ENCODE measurements around the gene CYP1A2.

CYP1A2 gene

GRCh38 chr15:74742422-74742821 lies 6.2 kb upstream of the CYP1A2 start:
- no peak for DNase-seq

GRCh38 chr15:74746389-74746788 lies 2.3 kb upstream of the CYP1A2 start:
- no peak for DNase-seq

- DNase-seq = no peak
Observed at GRCh38 chr15:74749832-74750231, 1.2 kb downstream of the CYP1A2 start.

GRCh38 chr15:74750751-74751150 lies 2.1 kb downstream of the CYP1A2 start:
- no peak for DNase-seq

GRCh38 chr15:74752011-74752410 lies 3.4 kb downstream of the CYP1A2 start:
- DNase-seq = no peak

- DNase-seq = no peak
Observed at GRCh38 chr15:74752531-74752930, 3.9 kb downstream of the CYP1A2 start.

GRCh38 chr15:74754593-74755215 lies 6.1 kb downstream of the CYP1A2 start:
- DNase-seq = no peak

- DNase-seq = no peak
Observed at GRCh38 chr15:74758736-74759135, 10.1 kb downstream of the CYP1A2 start.

GRCh38 chr15:74762791-74763150 lies 14.1 kb downstream of the CYP1A2 start:
- DNase-seq = no peak

GRCh38 chr15:74763416-74763815 lies 14.8 kb downstream of the CYP1A2 start:
- no peak for DNase-seq

GRCh38 chr15:74767167-74768098 lies 18.8 kb downstream of the CYP1A2 start:
- DNase-seq = no peak

GRCh38 chr15:74768099-74768770 lies 19.6 kb downstream of the CYP1A2 start:
- DNase-seq = no peak

GRCh38 chr15:74768771-74769342 lies 20.2 kb downstream of the CYP1A2 start:
- DNase-seq = no peak

- no peak for DNase-seq
Observed at GRCh38 chr15:74769463-74770025, 20.9 kb downstream of the CYP1A2 start.

GRCh38 chr15:74770211-74770903 lies 21.7 kb downstream of the CYP1A2 start:
- no peak for DNase-seq

- DNase-seq = no peak
Observed at GRCh38 chr15:74773329-74773728, 24.7 kb downstream of the CYP1A2 start.

- no peak for DNase-seq
Observed at GRCh38 chr15:74773731-74774252, 25.1 kb downstream of the CYP1A2 start.

- no peak for DNase-seq
Observed at GRCh38 chr15:74775132-74775562, 26.5 kb downstream of the CYP1A2 start.

GRCh38 chr15:74775894-74776293 lies 27.2 kb downstream of the CYP1A2 start:
- no peak for DNase-seq

- peak; percentile 69 for DNase-seq
Observed at GRCh38 chr15:74776821-74777768, 28.4 kb downstream of the CYP1A2 start.
